Measurements from ENCODE around the gene DYNLT1. TPM values are rescaled to one million over a fixed set of nuclear protein-coding genes. Genes with fewer than 3 reads are reported as not detected.

Gene DYNLT1
- total RNA-seq, 1 experiment from 2014 or later, result 105 TPM

DNA sequence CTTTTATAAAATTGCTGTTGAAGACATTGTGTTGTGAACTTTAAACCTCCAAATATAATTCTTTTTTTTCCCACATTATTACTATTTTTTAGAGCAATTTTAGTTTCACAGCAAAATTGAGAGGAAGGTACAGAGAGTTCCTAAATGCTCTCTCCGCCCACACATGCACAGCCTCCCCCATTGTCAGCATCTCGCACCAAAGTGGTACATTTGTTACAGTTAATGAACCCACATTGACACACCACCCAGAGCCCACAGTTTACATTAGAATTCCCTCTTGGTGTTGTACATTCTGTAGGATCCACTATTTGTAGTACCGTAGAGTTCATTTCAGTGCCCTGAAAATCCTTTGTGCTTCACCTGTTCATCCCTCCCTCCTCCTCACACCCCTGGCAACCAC, 50.9 kb downstream of the DYNLT1 start:
- Mint-ChIP-seq H3K4me1 (no peaks in the 10 kb centered on the region), H3K36me3 (ENCODE audit: insufficient read depth in 1 of 3, low read depth in 3 of 3) (peaks cover 23 to 87% (median 79%) of the 10 kb centered on the region in 3 experiments), H3K4me3 (no peak overlapping the region), H3K27ac (peak overlapping the region in 1 of 3 experiments; percentile 78; a peak in 2 of 7 replicates), H3K27me3 (ENCODE audit: low read depth) (no peaks in the 10 kb centered on the region), H3K9me3 (no peaks in the 10 kb centered on the region)
- Histone ChIP-seq H3K27ac (ENCODE audit: insufficient read length, low read depth, low read length) (no peak overlapping the region), H2AK5ac (ENCODE audit: insufficient read length, low read length) (no peak overlapping the region), H4K20me1 (ENCODE audit: control insufficient read depth, insufficient read depth, insufficient read length) (no peaks in the 10 kb centered on the region), H4K5ac (ENCODE audit: insufficient read length, low read depth, low read length) (no peak overlapping the region), H2BK15ac (ENCODE audit: low read depth, low read length) (no peak overlapping the region), H4K8ac (replicated peaks; ENCODE audit: insufficient read length, low read depth, low read length) (no peak overlapping the region), H2BK12ac (ENCODE audit: insufficient read length, low read depth, low read length) (no peak overlapping the region), H3K4ac (ENCODE audit: low read depth, low read length) (no peak overlapping the region), H3K79me2 (ENCODE audit: insufficient read depth, low read length) (no peaks in the 10 kb centered on the region), H3K9me3 (ENCODE audit: control insufficient read depth, low read depth, low read length) (no peaks in the 10 kb centered on the region), H3K23me2 (ENCODE audit: insufficient read length, low read depth, low read length, poor library complexity, severe bottlenecking) (no peaks in the 10 kb centered on the region), H2BK5ac (ENCODE audit: insufficient read length, low read length) (no peak overlapping the region), H2BK20ac (ENCODE audit: low read depth, low read length, poor library complexity, severe bottlenecking) (no peak overlapping the region), H3K14ac (ENCODE audit: insufficient read depth, low read length) (no peak overlapping the region), H3T11ph (ENCODE audit: low read length) (no peak overlapping the region), H3K56ac (ENCODE audit: insufficient read length, low read depth, low read length) (no peak overlapping the region), H3K79me1 (ENCODE audit: insufficient read depth, low read depth, low read length, poor library complexity, severe bottlenecking) (no peaks in the 10 kb centered on the region), H3K4me2 (ENCODE audit: insufficient read depth, insufficient read length, low read length) (no peak overlapping the region), H2AFZ (ENCODE audit: low read length) (no peak overlapping the region), H3K4me1 (ENCODE audit: insufficient read depth, low read length) (no peaks in the 10 kb centered on the region), H4K91ac (ENCODE audit: insufficient read length, low read depth, low read length) (no peak overlapping the region), H3K9ac (ENCODE audit: extremely low read depth, insufficient read length, low read length) (no peak overlapping the region), H3K18ac (ENCODE audit: insufficient read length, low read depth, low read length) (no peak overlapping the region), H3K27me3 (ENCODE audit: insufficient read depth, low read length) (no peaks in the 10 kb centered on the region), H3K23ac (ENCODE audit: insufficient read length, low read depth, low read length) (no peak overlapping the region), H2BK120ac (ENCODE audit: low read depth, low read length, poor library complexity, severe bottlenecking) (no peak overlapping the region)
- TF ChIP-seq, protein P1, sequence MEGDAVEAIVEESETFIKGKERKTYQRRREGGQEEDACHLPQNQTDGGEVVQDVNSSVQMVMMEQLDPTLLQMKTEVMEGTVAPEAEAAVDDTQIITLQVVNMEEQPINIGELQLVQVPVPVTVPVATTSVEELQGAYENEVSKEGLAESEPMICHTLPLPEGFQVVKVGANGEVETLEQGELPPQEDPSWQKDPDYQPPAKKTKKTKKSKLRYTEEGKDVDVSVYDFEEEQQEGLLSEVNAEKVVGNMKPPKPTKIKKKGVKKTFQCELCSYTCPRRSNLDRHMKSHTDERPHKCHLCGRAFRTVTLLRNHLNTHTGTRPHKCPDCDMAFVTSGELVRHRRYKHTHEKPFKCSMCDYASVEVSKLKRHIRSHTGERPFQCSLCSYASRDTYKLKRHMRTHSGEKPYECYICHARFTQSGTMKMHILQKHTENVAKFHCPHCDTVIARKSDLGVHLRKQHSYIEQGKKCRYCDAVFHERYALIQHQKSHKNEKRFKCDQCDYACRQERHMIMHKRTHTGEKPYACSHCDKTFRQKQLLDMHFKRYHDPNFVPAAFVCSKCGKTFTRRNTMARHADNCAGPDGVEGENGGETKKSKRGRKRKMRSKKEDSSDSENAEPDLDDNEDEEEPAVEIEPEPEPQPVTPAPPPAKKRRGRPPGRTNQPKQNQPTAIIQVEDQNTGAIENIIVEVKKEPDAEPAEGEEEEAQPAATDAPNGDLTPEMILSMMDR (conservative IDR thresholded peaks at IDR 0.05), result no peak
- WGBS (ENCODE audit: extremely low coverage, insufficient read length, low lambda C conversion rate), result no CpG with 5 or more reads among the region's 3 CpGs
- DNase-seq, result no peak
